DOHH2 (cell line): ENCODE measurements around the gene PACS2.

Experiments
- H3F3A ChIP-seq: fragments of 200-600 bp; sonication (generic), shearing (Covaris generic); 2 replicates; pipeline ENCODE4 v1.6.0; 2016; ENCODE audit warnings: antibody characterized with exemption, mild to moderate bottlenecking; ENCODE audit not compliant: control insufficient read depth, insufficient read depth
- H3K27ac ChIP-seq: fragments of 200-600 bp; sonication (generic); 2 replicates; pipeline ENCODE4 v1.5.1; 2014; ENCODE audit warnings: low read depth, mild to moderate bottlenecking, low read length, moderate library complexity
- H3K27me3 ChIP-seq: fragments of 200-600 bp; sonication (generic); 2 replicates; pipeline ENCODE4 v1.6.1; 2014; ENCODE audit warnings: mild to moderate bottlenecking, low read length, mixed read lengths; ENCODE audit not compliant: control insufficient read depth
- H3K36me3 ChIP-seq: fragments of 200-600 bp; sonication (generic); 2 replicates; pipeline ENCODE4 v1.6.1; 2014; ENCODE audit warnings: mild to moderate bottlenecking, low read length, moderate library complexity, mixed read lengths; ENCODE audit not compliant: control insufficient read depth
- H3K4me1 ChIP-seq: fragments of 200-600 bp; sonication (generic); 2 replicates; pipeline ENCODE4 v1.6.1; 2014; ENCODE audit warnings: mild to moderate bottlenecking, low read length, mixed read lengths; ENCODE audit not compliant: control insufficient read depth
- H3K4me2 ChIP-seq: fragments of 200-600 bp; sonication (generic); 2 replicates; pipeline ENCODE4 v1.6.0; 2014; ENCODE audit warnings: mild to moderate bottlenecking, low read length, moderate library complexity
- H3K4me3 ChIP-seq: fragments of 200-600 bp; sonication (generic); 2 replicates; pipeline ENCODE4 v1.5.1; 2014; ENCODE audit warnings: mild to moderate bottlenecking, low read length, mixed read lengths
- H3K79me2 ChIP-seq: fragments of 200-600 bp; sonication (generic); 2 replicates; pipeline ENCODE4 v1.6.1; 2014; ENCODE audit warnings: mild to moderate bottlenecking, low read length, mixed read lengths; ENCODE audit not compliant: control insufficient read depth
- H3K9me2 ChIP-seq: fragments of 200-600 bp; sonication (generic); replicated peaks from 2 replicates; pipeline ENCODE4 v1.6.1; 2014; ENCODE audit warnings: mild to moderate bottlenecking, low read length, mixed read lengths; ENCODE audit not compliant: control insufficient read depth
- H3K9me3 ChIP-seq: fragments of 200-600 bp; sonication (generic); 2 replicates; pipeline ENCODE4 v1.6.1; 2014; ENCODE audit warnings: antibody characterized with exemption, low read length, mixed read lengths; ENCODE audit not compliant: control insufficient read depth, insufficient read depth
- H4K20me1 ChIP-seq: fragments of 200-600 bp; sonication (generic); 2 replicates; pipeline ENCODE4 v1.6.0; 2014; ENCODE audit warnings: low read depth, mild to moderate bottlenecking, antibody characterized with exemption, low read length, moderate library complexity; ENCODE audit not compliant: control insufficient read depth, insufficient read depth
- CTCF ChIP-seq: fragments of 200-600 bp; sonication (generic); IDR thresholded peaks from one replicate; pipeline ENCODE4 v1.5.1; 2014; ENCODE audit warnings: antibody characterized with exemption, mild to moderate bottlenecking, low read depth, low read length; ENCODE audit not compliant: poor library complexity, severe bottlenecking
- EZH2phosphoT487 ChIP-seq: fragments of 200-600 bp; sonication (generic); IDR thresholded peaks from 2 replicates; pipeline ENCODE4 v1.6.1; 2017; ENCODE audit warnings: borderline replicate concordance, mild to moderate bottlenecking, antibody characterized with exemption, low read length, moderate library complexity, mixed read lengths

Gene PACS2

DNA sequence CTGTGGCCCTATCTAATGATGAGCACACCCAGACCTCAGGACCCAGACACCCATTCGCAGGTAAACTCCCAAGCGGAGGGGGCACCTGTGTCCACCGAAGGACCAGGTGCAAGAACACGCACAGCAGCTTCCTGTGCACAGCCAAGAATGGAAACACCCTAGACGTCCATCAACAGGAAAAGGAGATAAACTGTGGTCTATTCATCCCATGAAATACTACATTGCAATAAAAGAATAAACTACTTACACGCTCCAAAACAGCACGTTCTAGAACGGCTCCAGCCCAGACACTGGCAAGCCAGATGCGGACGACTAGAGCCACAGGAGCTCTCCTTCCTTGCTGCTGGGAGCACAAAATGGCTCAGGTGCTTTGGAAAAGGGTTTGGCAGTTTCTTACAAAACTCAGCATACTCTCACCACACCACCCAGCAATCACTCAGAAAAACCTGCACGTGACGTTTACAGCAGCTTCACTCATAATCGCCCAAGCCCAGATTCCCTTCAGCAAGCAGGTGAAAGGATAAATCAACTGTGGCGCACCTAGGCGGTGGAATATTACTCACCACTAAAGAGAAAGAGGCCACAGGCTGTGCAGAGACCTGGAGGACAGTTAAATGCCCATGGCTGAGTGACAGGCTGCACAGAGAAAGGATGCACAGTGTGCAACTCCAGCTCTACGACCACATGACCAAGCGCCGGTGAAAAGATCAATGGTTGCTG, 34.7 kb upstream of the PACS2 start:
- Histone ChIP-seq H3K27me3 (no peaks in the 10 kb centered on the region), H4K20me1 (peaks cover 2% of the 10 kb centered on the region; the same call in 1 of the 2 replicates), H3K27ac (no peak overlapping the region), H3F3A (no peaks in the 10 kb centered on the region), H3K9me2 (no peaks in the 10 kb centered on the region), H3K36me3 (no peaks in the 10 kb centered on the region), H3K4me2 (no peak overlapping the region), H3K4me3 (no peak overlapping the region), H3K4me1 (peaks cover 7% of the 10 kb centered on the region; the same call in 1 of the 2 replicates), H3K9me3 (no peaks in the 10 kb centered on the region), H3K79me2 (peaks cover 3% of the 10 kb centered on the region)
- TF ChIP-seq CTCF (no peak), EZH2phosphoT487 (no peak)

- TF ChIP-seq CTCF (no peak), EZH2phosphoT487 (no peak)
- Histone ChIP-seq H3K79me2 (peaks cover 3% of the 10 kb centered on the region), H3F3A (no peaks in the 10 kb centered on the region), H3K27ac (no peak overlapping the region), H3K27me3 (no peaks in the 10 kb centered on the region), H3K4me1 (peaks cover 7% of the 10 kb centered on the region; the same call in 1 of the 2 replicates), H3K4me2 (no peak overlapping the region), H4K20me1 (peaks cover 2% of the 10 kb centered on the region; the same call in 1 of the 2 replicates), H3K9me3 (no peaks in the 10 kb centered on the region), H3K4me3 (no peak overlapping the region), H3K36me3 (no peaks in the 10 kb centered on the region), H3K9me2 (no peaks in the 10 kb centered on the region)
These were observed 34.0 kb upstream of the PACS2 start for GRCh38 chr14:105280525-105280924.

DNA sequence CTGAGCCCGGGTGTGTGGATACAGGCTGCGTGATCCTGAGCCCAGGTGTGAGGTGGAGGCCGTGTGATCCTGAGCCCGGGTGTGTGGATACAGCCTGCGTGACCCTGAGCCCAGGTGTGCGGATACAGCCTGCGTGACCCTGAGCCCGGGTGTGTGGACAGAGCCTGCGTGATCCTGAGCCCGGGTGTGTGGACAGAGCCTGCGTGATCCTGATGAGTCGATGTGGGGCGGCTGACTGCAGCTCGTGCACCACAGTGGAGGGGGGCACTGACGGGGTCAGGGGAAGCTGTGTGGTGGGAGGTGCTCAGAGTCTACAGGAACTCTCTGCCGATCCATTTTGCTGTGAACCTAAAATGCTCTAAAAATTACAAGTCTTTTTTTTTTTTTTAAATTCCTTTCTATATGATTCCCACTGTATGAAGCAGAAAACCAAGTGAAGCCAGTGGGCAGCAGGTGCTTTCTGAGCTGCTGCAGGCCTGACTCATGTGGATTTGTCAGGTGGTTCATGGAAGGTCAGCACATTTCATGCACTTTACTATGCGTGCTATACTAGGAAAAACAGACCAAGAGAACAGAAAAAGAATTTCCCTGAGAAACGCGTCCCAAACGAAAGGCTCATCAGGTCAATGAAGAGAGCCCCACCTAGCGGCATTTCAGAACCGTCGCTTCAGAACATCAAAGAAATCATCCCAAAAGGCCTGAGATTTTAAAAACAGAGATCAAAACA, 33.0 kb upstream of the PACS2 start:
- H3F3A ChIP-seq, result no peaks in the 10 kb centered on the region
- no peaks in the 10 kb centered on the region for H3K27me3 ChIP-seq
- no peaks in the 10 kb centered on the region for H3K9me2 ChIP-seq
- TF ChIP-seq CTCF (no peak), EZH2phosphoT487 (no peak)
- H3K36me3 ChIP-seq, result no peaks in the 10 kb centered on the region
- H3K4me1 ChIP-seq, result peaks cover 7% of the 10 kb centered on the region; the same call in 1 of the 2 replicates
- H4K20me1 ChIP-seq, result peaks cover 2% of the 10 kb centered on the region; the same call in 1 of the 2 replicates
- no peaks in the 10 kb centered on the region for H3K9me3 ChIP-seq
- no peak overlapping the region for H3K4me3 ChIP-seq
- H3K27ac ChIP-seq, result no peak overlapping the region
- H3K4me2 ChIP-seq, result no peak overlapping the region
- H3K79me2 ChIP-seq, result peaks cover 3% of the 10 kb centered on the region
